ENCODE data around the gene PPP3R1. TPM values are rescaled to one million over a fixed set of nuclear protein-coding genes. Genes with fewer than 3 reads are reported as not detected.
A peak's percentile ranks its signal among the peaks of the same experiment; 100 is the strongest.

The PPP3R1 gene
- total RNA-seq, 1 donor from 2014 or later, result 46.3 TPM

- TF ChIP-seq, protein P1, sequence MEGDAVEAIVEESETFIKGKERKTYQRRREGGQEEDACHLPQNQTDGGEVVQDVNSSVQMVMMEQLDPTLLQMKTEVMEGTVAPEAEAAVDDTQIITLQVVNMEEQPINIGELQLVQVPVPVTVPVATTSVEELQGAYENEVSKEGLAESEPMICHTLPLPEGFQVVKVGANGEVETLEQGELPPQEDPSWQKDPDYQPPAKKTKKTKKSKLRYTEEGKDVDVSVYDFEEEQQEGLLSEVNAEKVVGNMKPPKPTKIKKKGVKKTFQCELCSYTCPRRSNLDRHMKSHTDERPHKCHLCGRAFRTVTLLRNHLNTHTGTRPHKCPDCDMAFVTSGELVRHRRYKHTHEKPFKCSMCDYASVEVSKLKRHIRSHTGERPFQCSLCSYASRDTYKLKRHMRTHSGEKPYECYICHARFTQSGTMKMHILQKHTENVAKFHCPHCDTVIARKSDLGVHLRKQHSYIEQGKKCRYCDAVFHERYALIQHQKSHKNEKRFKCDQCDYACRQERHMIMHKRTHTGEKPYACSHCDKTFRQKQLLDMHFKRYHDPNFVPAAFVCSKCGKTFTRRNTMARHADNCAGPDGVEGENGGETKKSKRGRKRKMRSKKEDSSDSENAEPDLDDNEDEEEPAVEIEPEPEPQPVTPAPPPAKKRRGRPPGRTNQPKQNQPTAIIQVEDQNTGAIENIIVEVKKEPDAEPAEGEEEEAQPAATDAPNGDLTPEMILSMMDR (conservative IDR thresholded peaks at IDR 0.05), result no peak
- no peak for DNase-seq (ENCODE audit: extremely low spot score, unreplicated experiment)
- Mint-ChIP-seq H3K27me3 (no peaks in the 10 kb centered on the region), H3K27ac (no peak overlapping the region), H3K9me3 (no peaks in the 10 kb centered on the region), H3K4me3 (no peak overlapping the region), H3K36me3 (peaks cover 7% of the 10 kb centered on the region), H3K4me1 (ENCODE audit: unreplicated experiment) (peaks cover 37% of the 10 kb centered on the region)
Observed at GRCh38 chr2:68234405-68234804, 17.9 kb downstream of the PPP3R1 start.

- H3K27ac Mint-ChIP-seq, result peak overlapping the region; percentile 22
- no peak for DNase-seq (ENCODE audit: extremely low spot score, unreplicated experiment)
- peaks cover 3% of the 10 kb centered on the region for H3K36me3 Mint-ChIP-seq
- H3K4me3 Mint-ChIP-seq, result no peak overlapping the region
- peaks cover 20% of the 10 kb centered on the region for H3K4me1 Mint-ChIP-seq (ENCODE audit: unreplicated experiment)
- no peaks in the 10 kb centered on the region for H3K9me3 Mint-ChIP-seq
- TF ChIP-seq, protein P1 (conservative IDR thresholded peaks at IDR 0.05), result no peak
- no peaks in the 10 kb centered on the region for H3K27me3 Mint-ChIP-seq
Observed at GRCh38 chr2:68231061-68231372, 21.3 kb downstream of the PPP3R1 start.

- DNase-seq (ENCODE audit: extremely low spot score, unreplicated experiment), result no peak
- TF ChIP-seq, protein P1 (conservative IDR thresholded peaks at IDR 0.05), result no peak
- H3K27me3 Mint-ChIP-seq, result no peaks in the 10 kb centered on the region
- peaks cover 3% of the 10 kb centered on the region for H3K36me3 Mint-ChIP-seq
- no peak overlapping the region for H3K4me3 Mint-ChIP-seq
- H3K27ac Mint-ChIP-seq, result peak overlapping the region; percentile 22
- H3K4me1 Mint-ChIP-seq (ENCODE audit: unreplicated experiment), result peaks cover 20% of the 10 kb centered on the region
- no peaks in the 10 kb centered on the region for H3K9me3 Mint-ChIP-seq
Observed at GRCh38 chr2:68230241-68231060, 21.9 kb downstream of the PPP3R1 start.

DNA sequence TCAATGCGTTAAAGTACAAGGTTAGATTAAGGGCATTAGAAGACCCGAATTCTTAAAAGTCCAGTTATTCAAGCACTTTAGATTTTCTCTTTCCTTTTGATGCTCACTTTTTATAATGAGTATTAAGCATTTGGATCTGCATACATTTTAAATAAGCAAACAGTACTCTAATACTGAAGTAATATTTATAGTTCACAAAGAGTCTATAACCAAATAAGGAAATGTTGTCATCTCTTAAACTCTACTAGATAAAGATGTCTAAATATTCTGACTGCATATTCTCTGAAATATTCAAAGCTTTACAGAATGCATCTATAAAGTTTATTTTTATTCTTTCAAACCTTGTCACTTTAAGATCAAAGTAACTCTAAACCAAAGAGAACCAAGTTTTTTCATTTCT lies 25.5 kb downstream of the PPP3R1 start:
- Mint-ChIP-seq H3K27ac (no peak overlapping the region), H3K4me1 (ENCODE audit: unreplicated experiment) (peaks cover 22% of the 10 kb centered on the region), H3K4me3 (no peak overlapping the region), H3K9me3 (no peaks in the 10 kb centered on the region), H3K27me3 (no peaks in the 10 kb centered on the region), H3K36me3 (peaks cover 16% of the 10 kb centered on the region)
- no peak for DNase-seq (ENCODE audit: extremely low spot score, unreplicated experiment)
- TF ChIP-seq, protein P1 (conservative IDR thresholded peaks at IDR 0.05), result no peak

DNA sequence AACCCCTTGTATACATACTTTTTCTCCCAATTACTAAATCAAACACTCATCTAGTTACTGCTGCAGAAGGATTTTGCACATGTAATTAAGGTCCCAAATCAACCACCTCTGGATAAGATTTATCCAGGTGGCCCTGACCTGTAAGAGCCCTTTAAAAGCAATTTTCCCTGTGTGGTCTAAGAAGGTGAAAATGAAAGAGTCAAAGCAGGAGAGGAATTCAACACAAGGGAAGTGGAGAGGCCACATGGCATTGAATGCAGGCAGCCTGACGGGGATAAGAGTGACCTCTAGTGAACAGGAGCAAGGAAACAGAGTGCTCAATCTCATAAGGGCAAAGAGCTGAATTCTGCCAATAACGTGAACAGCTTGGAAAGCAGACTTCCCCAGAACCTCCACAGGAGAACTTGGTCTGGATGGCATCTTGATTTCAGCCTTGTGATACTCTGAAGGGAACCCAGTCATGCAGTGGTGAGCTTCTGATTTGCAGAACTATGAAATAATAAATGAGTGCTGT lies 27.2 kb downstream of the PPP3R1 start:
- DNase-seq (ENCODE audit: extremely low spot score, unreplicated experiment), result no peak
- TF ChIP-seq, protein P1 (conservative IDR thresholded peaks at IDR 0.05), result no peak
- Mint-ChIP-seq H3K27ac (peak overlapping the region; percentile 32), H3K36me3 (peaks cover 21% of the 10 kb centered on the region), H3K27me3 (no peaks in the 10 kb centered on the region), H3K4me3 (no peak overlapping the region), H3K9me3 (no peaks in the 10 kb centered on the region), H3K4me1 (ENCODE audit: unreplicated experiment) (peaks cover 12% of the 10 kb centered on the region)

Measured in type B pancreatic cell (in vitro differentiated cells).